CD4-positive, alpha-beta T cell treated with Interleukin-17A for 1 hour (primary cell): ENCODE data around the gene CMTM4.
"Not testable (repeated sequence)": the region's sequence is repeated elsewhere in the genome, so short reads cannot be mapped to it uniquely, and the experiment has no call there.

ENCODE experiments used
- DNase-seq: peaks from one replicate; pipeline ENCODE4 v3.0.0-alpha.2; 2020

The CMTM4 gene

DNA sequence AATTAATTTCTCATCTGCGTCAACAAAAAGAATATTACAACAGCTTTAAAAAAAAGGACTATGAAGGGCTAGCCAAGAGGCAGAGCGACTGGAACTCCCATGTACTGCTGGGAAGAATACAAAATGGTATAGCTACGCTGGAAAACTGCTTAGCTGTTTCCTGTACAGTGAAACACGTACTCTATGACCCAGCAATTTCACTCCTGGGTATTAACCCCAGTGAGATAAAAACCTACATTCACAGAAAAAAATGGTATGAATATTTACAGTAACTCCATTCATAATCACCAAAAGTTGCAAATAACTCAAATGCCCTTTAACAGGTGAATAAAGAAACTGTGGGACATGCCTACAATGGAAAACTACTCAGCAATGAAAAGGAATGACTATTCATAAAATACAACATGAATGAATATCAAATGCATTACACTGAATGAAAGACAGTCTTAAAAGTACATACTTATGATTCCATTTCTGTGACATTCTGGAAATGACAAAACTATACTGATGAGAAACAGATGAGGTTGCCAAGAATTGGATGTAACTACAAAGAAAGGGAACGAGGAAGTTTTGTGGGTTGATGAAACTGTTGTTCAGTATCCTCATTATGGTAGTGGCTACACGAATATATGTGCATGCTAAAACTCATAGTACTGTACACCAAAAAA is 27.6 kb downstream of the CMTM4 start:
- DNase-seq, result no peak

DNA sequence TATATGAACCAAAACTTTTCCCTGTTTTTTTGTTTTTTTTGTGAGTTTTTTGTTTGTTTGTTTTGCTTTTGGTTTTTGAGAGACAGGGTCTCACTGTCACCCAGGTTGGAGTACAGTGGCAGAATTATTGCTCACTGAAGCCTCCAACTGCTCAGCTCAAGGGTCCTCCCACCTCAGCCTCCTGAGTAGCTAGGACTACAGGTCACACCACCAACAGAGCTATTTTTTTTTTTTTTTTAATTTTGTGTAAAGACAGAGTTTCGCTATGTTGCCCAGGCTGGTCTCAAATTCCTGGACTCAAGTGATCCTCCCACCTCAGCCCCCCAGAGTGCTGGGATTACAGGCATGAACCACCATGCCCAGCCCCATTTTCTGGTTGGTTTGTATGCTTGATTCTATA is 28.6 kb downstream of the CMTM4 start:
- DNase-seq, result no peak

DNA sequence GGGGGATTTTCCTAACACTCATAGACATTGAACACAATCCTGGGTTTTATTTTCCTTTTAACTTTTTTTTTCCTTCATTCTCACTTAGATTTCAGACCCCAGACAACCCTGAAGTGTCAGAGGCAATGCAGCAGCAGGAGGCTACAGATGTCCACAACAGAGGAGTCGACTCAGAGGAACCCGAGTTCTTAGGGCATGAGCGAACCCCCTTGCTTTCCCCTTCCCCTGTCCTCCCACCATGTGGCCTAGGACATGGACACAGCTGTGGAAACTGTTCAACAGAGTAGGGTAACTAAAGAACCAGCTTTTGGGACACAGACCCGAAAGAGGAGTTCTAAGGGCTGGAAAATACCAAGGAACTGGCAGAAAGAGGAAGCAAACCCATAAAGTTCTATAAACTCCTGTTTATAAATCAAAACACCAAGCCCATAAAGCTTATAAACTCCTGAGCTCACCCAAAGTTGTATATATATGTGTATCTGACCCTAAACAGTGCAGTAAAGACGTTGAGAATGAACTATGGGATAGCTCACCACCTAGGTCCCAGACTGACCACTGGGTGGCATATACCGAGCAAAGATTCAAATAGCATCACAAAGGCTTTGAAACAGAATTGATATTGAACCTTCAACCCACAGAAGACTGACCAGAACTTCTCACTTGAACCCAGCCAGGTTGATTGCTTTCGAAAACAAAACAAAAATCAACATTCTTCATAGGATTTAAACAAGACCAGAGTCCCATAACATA is 33.9 kb downstream of the CMTM4 start:
- DNase-seq, result no peak

DNA sequence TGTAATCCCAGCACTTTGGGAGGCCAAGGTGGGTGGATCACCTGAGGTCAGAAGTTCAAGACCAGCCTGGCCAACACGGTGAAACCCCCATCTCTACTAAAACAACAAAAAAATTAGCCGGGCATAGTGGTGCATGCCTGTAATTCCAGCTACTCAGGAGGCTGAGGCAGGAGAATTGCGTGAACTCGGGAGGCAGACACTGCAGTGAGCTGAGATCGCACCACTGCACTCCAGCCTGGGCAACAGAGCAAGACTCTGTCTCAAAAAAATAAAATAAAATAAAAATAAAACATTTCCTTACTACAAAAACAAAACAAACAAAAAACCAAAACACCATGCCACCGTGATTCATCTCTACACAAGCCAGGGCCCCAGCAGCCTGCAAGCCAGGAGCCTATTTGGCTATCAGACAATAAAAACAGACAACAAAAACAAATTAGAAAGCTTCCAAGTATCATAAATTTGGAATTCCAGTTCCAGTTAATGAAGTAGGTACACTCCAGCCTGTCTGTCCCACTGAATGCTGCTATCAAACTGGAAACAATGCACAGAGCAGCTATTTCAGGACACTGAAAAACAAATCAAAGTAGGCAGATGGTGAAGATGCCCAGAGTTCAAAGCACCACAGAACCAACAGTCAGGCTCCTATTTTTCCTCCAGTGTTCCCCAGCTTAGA is 34.7 kb downstream of the CMTM4 start:
- not testable (repeated sequence) for DNase-seq

DNA sequence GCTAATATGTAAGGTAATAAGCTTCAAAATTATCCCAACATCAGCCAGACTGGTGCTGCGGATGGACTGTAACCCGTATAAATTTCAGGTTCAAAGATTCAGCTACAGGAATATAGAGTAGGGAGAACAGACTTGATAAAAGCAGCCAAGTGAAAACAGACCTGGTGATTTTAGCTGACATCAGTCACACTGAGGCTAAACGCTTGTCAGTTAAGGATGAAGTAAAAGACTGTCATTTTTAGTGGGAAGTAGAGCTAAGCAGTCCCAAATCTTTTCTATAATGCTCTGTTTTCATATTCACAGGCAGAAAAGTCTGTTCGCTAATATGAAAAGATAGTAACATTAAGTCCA is 35.4 kb downstream of the CMTM4 start:
- no peak for DNase-seq

DNA sequence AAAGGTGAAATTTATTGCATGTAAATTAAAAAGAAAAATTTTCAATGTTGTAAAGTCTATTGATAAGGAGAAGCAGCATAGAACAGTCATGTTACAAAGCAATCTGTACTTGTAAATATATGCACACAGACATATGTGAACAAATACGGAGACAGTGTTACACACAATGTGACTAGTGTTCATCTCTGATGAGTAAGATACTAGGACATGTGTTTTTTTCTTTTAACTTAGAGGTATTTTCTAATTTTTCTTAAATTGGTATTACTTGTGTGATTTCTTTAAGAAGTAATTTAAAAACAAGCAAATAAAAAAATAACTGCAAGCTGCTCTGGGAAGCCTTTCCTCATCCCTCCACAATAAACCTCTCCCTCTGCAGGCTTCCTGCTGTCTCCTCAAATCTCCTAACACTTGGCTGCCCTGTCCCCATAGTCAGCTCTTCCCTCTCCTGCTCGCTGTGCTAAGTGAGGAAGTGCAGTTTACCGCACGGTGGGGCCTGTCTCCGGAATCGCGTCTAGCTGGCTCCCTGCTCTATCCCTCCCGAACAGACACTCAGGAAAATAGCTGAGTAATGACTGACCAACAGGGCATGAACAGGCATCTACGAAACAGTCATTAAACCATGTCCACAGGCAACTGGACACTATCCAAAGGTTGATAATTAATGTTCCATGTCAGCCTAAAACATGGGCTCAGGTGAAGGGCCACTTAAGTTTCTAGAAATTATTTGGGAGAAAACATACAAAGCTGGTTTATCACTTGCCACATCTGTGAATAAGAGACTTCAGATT is 35.9 kb downstream of the CMTM4 start:
- DNase-seq, result no peak

DNA sequence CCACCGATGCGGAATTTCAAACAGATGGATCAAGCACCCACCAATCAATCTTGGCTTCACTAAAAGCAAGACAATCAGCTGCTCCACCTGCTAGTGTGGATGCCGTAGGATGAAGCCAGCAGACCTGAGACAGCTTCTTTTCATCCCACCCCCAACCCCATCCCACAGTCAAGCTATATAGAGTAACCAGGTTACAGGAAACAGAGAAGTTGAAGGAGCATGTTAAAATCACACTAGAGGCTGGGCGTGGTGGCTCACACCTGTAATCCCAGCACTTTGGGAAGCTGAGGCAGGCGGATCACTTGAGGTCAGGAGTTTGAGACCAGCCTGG is 37.7 kb downstream of the CMTM4 start:
- DNase-seq, result no peak

DNA sequence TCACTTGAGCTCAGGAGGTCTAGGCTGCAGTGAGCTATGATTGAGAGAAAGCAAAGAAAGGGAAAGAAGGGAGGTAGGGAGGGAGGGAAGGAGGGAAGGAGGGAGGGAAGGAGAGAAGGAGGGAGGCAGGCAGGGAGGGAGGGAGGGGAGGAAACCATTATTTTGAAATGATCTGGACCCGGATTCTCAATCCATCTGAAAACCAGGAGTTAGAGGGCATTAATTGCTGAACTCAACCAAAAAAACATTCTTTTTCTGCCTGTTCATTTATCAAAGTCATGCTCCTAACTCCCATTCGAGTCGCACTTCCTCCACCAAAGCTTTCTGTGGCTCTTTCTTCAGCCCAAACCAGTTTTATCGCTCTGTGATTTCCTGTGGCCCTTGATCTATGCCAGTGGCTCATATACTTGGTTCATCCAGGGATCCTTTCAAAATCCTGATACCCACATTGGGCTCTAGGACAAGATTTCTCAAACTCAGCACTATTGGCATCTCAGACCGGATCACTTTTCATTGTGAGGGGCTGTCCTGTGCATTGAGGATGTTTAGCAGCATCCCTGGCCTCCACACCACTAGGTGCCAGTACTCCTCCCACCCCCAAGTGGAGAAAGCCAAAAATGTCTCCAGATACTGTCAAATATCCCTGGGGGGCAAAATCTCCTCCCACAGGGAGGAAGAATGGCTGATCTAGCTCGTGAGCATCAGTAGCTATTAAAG is 38.2 kb downstream of the CMTM4 start:
- DNase-seq, result no peak

DNA sequence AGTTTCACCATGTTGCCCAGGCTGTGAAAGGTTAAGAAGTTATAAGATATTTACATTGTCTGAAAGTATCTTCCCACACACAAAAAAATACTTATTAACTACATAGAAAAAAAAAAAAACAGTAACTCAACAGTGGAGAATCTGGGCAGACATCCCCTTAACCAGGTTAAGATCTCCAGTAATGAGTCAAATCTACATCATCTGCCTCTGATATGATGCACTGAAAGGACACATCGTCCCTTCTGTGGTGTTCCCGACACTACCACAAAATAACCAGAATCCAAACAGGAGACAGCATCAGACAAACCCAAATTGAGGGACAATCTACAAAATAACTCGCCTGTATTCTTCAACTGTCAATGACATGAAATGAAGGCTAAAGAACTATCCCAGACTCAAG is 40.0 kb downstream of the CMTM4 start:
- no peak for DNase-seq

DNA sequence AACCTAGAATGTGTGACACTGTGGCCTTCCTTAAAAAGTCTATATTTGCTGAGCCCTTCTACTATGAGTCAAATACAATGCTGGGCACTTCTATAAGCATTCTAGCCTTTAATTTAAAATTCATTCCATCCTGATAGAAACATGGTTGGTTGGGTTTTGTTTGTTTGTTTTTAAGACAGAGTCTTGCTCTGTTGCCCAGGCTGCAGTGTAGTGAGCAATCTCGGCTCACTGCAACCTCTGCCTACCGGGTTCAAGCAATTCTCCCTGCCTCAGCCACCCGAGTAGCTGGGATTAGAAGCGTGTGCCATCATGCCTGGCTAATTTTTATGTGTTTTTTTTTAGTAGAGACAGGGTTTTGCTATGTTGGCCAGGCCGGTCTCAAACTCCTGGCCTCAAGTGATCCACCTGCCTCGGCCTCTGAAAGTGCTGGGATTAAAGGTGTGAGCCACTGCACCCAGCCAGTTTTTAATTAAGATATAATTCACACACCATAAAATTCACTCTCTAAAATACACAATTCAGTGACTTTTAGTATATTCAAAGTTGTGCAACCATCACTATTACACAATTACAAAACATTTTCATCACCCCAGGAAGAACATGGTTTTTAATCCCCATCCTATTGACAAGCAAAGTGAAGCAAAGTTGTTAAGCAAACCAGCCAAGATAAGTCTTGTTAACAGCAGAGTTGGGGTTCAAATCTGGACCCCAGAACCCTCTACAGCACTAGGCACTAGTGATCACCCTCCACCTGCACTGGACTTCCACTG is 42.8 kb downstream of the CMTM4 start:
- DNase-seq, result no peak

DNA sequence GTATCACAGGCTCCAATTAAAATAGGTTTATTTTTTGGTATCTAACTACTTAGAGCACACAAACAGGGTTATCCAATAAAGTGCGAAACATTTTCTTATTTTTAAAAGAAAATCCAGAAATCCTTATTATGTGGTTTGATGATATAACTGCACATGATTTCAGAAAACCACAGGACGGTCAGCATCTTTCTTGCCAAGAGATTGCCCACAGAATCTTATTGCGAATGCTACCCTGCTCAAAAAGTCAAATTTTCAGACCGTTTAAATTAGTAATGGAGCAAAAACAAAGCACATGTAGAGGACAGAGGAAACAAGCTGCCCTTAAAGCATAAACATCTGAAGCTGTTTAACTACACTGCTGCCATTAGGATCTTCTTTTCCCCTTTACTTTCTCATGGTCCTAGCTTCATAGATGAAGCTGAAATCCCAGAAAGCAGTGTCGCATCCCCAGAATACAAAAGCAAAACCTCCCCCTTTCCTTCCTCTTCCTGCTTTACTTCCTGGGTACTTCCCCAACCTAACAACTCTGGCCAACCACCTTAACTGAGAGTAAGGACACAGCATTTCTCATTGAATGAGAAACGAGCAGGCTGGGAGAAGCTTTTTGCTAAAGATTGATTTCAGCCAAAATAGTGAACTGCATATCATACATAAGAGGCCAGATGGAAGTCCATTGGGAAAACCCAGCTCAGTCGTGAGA is 43.7 kb downstream of the CMTM4 start:
- no peak for DNase-seq

DNA sequence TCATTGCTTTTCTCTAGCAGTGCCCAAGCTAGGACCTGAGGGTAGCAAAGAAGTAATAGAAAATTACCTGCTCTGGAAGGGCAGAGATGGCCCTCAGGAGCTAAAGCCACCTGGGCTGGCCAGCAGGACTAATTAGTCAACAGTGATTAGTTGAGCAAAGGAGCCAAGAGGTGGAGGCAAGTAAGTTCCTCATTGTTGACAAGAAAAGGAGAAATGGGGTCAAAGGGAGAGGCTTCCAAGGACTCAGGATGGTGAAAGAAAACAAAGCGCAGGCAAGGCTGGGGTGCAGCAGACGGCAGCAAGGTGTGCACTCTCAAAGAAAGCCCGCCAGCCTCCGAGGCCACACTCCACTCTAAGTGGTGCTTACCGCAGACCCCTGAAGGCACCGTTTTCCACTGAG is 44.6 kb downstream of the CMTM4 start:
- DNase-seq, result no peak

DNA sequence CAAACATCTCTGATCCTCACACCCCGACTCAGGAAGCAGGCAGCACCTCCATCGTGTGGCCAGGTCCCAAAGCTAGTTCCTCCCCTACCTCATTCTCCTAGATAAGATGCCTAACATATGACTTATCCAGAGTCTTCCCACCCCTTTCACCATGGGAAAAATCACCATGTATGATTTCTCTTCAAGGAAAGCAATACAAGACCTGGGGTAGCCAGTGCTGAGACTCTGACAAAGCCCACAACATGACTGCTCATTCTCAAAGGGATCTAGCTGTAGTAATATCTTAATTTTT is 45.1 kb downstream of the CMTM4 start:
- DNase-seq, result no peak

DNA sequence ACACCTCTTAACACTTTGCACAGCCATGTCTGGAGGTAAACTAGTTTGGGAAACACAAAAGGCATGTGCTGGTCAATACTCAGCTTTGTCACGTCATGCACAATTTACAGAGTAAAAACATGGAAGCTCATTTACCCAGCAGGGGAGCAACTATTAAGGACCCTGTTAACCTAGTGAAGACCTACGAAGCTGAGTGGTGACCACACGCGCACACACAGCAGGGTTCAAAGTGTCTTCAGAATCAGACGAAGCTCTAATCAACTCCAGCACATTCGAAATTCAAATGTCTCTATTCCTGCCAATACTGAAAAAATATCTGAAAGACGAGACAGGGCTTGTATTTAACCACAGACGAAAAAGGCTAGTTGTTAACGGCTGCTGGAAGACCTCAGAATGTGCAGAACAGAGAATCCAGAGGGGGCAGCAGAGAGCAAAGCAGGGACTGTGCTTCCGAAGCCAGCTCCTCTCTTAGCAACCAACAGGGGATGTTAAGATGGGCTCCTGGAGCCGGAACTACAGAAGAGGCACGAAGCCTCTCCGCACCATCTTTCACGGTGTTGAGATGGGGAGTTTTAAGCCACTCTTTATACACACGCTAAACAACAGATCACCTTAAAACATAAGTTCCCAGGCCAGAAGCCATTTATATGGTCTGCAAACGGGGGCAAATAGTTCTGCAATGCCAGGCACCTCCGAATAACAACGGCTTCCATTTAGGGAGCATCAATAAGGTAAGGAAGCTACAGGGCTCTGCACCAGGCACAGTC is 45.7 kb downstream of the CMTM4 start:
- peak; percentile 84 for DNase-seq

DNA sequence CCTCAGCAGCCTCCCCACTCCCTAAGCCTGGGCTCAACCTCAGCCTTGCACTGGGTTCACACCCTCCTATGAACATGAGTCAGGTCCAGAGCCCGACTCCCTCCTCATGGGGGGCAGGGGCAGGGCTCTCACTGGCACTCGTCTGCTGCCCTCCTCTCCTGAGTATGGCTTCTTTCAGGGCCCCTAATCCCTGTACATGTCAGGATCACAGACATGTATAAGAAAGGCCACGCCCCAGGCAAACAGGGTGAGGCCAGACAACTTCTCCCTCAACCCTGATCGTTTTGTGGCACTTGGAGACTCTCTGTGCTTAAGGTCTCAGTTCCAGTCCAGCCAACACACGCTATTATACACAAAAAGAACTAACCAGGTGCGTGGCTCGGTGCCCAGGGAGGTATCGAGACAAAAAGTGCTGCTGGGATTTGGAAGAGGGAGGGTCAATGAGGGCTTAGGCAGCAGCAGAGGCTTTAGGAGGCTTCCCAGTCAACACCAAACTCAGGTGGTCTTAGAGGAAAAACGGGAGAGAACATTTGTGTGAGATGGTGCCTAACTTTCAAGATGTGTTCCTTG is 46.8 kb downstream of the CMTM4 start:
- no peak for DNase-seq

DNA sequence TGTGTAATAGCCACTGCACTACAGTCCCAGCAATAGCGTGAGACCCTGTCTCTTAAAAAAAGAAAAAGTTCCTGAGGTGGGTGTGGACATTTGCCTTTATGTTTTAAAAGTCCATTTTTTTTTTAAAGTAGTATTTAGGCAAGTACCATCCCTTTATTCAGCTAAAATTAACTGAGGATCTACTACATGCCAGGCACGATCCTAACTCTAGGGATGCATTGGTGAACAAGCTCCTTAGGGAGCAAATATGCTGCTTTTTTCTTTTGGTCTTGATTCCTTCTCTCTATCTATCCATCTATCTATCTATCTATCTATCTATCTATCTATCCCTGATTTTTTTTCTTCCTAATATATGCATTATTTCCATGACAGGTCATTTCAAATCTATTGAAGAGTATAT is 47.4 kb downstream of the CMTM4 start:
- DNase-seq, result no peak

DNA sequence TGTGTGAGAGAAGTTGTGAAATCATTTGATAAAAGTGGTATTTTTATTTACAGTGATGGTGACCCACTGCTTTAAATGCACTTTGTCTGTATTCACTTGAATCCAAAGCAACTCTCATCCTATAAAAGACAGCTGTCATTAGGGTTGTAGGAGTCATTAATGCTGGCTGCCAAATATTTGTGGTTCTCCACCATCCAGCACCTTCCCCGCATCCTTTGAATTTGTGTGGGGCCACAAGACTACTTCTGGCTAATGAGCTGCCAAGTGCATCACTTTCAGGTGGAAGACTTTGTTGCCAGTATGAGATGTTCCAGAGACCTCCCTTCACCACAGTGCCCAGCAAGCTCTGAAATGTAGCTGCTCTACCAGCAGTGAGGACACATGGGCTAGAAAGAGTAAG is 48.7 kb downstream of the CMTM4 start:
- DNase-seq, result no peak

DNA sequence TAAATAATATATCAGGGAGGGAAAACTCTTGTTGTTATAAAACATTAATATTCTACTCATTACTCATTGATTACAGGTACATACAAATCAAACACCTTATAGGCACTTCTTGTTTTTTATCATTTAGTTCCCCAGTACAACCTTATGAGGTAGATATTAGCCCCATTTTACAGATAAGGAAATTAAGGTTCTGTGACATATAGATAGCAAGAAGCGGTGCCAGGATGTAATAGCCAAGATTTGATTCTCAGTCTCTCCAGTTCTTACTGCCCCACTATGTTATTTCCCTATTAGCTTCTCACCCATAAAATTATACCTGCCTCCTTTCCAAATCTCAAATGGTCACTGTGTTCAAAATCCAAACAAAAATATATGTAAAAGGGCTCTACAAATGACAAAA is 55.2 kb downstream of the CMTM4 start:
- DNase-seq, result no peak

DNA sequence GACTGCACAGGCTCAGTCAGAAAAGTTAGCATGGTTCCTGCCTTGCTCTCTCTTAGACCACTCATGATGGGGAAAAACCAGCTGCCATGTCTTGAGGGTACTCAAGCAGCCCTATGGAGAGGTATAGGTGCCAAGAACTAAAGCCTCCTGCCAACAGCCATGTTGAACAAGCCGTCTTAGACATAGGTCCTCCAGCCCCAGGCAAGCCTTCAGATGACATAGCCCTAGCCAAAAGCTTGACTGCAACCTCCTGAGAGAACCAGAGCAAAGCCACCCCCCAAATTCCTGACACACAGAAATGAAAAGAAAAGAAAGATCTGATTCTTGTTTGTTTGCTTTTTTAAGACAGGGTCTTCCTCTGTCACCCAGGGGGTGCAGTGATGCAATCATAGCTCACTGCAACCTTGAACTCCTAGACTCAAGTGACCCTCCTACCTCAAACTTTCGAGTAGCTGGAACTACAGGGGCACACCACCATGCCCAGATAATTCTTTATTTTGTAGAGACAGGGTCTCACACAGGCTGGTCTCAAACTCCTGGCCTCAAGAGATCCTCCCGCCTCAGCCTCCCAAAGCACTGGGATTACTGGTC is 55.7 kb downstream of the CMTM4 start:
- DNase-seq, result no peak
